GM18498 (cell line): Measurements from ENCODE around the gene MYZAP.
"Not testable (repeated sequence)": the region's sequence is repeated elsewhere in the genome, so short reads cannot be mapped to it uniquely, and the experiment has no call there.

Experiments
- ATAC-seq: cut with Tn5 transposase; IDR thresholded peaks from one replicate; pipeline ENCODE4 v1.9.1; 2021; ENCODE audit warnings: mild to moderate bottlenecking, moderate library complexity; ENCODE audit not compliant: unreplicated experiment

The MYZAP gene

DNA sequence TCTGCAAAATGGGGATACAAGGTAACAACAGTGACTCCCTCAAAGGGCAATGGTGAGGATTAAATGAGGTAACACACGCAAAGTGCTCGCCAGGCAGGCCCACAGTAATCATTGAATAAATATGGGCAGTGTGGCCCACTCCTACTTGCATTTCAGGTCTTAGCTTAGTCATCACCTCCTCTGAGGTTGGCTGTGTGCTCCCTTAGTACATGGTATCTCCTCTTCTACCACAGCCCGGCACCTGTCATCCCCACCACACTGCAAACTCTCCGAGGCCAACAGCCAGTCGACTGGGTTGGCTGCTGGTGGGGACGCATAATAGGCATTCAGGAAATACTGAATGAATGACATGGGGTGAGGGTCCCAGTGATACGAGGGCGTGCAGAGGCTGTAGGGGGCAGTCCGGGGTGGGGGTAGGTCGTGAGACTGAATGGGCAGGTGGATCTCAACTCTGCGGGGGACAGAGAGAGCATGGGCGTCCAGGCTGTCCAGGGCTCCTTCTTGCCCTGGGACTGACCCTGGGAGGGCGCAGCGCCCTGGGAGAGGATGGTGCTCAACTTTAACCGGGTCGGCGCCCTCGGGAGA lies 375 bp upstream of the MYZAP start:
- ATAC-seq: no peak

DNA sequence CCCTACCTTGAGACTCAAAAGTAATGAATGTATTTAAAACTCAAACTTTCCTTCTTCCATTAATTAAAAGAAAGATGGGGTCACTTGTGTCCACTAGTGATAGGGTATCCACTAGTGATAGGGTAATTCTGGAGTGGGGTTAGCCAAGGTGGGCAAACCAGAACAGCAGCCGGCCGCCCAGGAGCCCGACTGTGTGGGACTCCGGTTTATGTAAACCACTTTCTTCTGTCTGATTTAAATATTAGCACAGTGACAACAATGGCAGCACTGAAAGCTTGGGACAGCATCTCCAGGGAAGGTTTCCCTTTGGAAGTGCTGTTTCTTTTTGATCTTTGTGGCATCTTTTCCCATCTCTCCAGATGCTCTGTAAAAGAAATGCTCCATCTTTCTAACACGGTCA lies 722 bp downstream of the MYZAP start:
- ATAC-seq: no peak

DNA sequence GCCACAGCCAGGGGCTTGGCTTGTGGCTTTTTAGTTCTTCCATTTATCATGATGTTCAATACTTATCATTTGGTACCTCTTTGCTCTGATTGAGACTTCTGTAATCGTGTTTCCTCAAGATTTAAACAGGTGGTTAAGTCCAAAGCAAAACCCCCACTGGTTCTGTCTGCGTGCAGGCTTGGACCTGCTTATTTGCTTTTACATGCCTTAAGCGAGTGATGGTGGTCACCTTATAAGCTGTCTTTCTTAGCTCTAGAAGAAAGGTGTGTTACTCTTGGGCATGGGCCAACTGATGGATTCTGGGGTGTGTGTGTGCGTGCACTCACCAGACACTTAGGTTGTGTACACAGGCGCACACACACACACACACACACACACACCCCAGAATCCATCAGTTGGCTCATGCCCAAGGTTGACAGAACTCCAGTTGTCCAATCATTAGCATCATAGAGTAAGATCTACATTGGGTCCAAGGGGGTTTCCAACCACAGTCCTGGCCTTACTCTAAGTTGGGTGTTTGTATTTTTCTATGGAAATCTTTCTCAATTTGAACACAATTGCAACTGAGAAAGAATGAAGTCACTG lies 1.2 kb downstream of the MYZAP start:
- no peak for ATAC-seq

DNA sequence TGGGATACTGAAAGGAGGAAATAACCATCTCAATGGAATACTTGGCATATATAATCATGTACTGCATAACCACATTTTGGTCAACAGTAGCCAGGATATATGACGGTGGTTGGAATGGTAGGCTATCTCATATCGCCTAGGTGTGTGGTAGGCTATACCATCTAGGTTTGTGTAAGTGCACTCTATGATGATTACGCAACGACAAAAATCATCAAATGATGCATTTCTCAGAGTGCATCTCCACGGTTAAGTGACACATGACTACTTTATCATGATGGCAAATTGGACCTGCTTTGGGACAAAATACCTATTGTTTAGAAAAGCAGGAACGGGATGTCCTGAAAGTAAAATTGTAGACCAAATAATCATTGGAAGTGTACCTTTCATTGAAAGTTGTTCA lies 2.8 kb downstream of the MYZAP start:
- no peak for ATAC-seq

DNA sequence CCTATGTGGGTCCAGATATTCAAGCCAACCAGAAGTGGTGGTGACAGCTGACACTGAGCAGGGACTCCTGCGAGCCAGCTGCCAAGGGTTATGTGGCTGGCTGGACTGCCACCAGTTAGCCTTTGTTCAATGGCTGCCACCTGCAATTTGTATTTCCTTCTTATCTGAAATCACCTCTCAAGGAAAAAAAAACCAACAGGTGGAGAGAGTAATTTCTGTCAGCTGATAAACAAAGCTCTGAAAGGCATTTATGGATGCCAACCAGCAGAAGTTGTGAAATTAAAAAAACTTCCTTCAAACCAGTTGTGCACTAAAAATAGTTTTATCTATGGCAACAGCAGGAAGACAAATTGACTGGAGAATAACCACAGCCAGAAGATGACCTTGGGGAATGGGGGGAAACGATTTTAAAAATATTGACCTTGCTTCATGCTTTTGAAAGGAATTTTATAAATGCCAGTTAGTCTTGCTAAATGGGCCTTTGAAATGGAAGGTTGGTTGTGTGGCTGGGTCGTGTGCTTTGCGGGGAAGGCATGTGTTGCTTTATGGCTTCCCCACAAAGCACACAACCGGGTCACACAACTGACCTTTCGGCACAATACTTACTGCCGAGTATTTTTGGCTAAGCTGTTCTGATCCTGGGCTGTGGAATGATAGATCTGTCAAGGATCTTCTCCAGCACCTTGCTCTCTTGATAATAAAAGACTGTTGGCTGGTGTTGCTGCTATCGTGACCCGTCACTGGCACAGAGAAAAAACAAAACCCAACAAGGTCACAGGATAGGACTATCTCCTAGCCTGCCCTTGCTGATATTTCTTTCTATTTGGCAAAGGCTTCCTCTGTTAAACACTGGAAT lies 3.5 kb downstream of the MYZAP start:
- no peak for ATAC-seq

DNA sequence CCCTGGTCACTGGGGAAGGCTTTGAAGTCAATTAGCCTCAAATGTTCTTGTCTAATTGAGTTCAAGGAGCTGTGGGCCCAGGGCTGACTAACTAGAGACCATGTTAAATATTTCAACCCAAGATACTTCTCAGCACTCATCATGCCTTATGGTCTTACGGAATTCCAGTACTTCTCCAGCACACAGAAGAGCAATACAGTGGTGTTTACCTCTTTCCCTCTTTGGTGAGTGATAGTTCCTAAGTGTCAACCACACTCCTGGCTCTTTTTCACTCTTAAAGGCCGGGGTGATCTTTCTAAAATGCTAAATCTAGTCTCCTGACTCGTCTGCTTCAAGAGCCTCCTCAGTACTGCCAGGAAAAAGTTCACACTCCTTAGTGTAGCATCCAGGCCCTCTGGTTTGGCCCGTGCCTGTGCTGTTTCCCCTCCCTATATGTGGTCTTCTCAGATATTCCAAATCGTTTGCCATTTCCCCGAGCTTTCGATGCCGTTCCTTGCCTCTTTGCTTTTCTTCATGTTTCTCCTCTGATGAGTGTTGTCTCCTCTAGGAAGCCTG lies 4.7 kb downstream of the MYZAP start:
- ATAC-seq: no peak

DNA sequence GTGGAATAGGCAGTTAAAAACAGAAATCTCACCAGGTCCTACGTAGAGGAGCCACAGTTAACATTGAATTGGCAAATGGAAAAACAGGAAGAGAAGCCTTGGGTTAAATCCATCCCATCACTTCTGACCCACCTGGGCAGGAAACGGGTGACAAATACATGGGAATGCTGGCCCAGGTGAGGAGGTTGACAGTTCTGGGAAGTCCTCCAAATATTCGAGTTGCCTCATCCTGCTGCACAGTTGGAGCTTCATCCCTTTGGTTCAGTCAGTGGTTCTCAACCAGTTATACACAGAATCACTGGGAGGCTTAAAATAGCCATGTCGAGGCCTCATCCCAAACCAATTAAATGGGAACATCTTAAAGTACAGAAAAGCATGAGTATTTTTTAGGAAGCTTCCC lies 5.3 kb downstream of the MYZAP start:
- no peak for ATAC-seq

DNA sequence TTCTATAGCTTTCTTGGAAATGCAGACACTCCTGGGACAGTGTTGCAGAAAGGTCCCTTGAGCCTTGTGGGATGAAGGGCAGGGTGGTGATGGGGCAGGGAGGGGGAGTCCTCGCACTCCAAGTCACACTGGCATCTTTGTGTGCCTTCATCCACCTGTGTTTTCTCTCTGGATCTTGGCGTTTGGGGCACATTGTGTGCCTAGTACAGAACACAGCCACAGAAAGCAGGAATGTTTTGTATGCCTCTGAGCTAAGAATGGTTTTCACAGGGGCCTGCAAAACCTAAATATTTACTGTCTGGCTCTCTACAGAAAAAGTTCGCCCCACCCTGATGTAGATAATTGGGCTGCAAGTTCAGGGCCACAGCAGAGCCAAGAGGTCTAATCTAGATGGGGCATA lies 5.7 kb downstream of the MYZAP start:
- ATAC-seq: no peak

DNA sequence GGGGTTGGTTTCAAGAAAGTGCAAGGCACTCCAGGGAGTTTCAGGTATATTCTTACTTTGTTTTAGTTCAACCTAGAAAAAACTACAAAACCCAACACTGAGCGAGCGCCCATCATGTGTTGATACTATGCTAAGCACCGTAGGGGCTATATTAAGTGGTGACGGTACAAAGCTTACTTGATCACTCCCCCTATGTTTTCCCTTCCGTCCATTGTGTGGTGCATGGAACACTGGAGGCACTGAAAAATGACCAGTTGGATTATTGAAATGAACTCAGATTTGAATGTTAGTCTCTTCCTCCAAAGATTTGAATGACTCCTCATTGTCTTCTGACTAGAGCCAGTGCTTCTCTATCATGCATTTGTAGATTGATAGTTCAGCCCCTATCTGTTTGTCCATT lies 6.6 kb downstream of the MYZAP start:
- no peak for ATAC-seq

DNA sequence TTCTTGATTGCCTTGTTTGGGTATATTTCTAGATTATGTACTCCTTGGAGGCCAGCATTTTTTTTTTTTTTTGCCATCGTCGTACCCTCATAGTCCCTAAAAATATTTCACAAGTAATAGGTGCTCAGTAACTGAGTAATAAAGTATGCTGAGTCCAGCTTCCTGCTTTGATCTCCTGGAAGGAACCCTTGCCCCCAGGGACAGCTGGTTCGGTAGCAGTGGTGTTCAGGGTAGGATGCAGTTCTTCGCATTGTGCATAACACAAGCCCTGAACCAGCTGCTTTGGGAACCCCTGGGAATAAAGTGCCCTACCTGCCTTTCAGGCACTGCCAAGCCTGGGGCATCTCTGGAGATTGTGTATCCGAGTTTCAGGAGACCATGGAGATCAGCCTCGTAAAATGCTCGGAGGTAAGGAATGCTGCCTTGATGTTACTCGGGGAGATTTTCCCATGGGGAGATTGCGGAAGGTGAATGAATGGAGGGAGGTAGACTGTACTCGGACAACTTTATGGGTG lies 7.6 kb downstream of the MYZAP start:
- ATAC-seq: no peak

DNA sequence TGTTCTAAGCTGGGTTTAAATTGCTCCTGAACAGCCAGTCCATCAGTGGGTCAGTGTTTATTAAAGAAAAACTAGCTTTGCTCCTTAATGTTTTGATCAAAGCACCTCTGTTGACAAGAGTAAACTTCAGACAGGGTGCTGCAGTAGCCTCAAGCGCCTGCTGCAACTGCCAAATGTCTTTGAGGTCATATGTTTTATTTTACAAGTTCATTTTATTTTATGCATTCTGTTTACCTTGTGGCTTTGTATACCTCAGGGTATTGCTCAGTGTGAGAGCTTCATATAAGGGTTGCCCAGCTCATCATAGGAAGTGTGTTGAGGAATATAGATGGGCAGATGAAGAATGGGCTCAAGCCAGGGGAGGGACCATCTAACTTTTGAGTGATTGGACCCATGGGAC lies 8.5 kb downstream of the MYZAP start:
- no peak for ATAC-seq

DNA sequence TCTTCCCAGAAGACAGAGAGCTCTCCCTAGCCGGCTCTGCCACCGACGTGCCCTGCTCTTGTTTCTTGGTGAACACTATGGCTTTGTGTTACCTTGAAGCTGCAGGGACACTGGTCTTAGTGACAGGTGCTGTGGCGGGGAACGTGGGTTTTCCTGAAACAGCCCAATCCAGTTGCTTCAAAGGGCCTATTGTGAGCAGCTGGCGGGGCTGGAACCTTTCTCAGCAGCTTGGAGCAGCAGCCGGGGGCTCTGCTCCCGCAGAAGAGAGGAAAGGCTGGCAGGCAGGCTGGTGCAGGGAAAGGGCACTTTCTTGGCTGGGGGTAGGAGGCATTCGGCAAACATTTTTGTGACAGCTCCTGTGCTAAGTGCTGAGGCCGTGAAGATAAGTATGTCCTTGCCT lies 12.8 kb downstream of the MYZAP start:
- no peak for ATAC-seq

DNA sequence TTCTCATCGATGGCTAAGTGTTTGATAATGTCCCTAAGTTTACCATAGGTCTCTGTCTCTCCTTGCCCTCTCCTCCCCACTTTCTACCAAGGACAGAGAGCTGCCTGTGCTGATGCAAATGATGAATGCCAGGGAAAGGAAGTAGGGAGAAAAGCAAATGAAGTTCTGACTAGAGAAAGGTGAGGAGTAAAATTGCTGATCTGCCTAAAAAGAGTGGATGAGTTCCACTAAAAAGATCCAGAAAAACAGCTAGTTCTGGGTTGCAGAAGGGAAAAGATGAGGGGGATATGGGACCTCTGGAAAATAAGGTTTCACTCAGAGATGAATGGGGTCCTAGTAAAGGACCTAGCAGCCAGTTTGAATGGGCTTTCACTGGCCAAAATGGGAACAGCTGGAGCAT lies 13.8 kb downstream of the MYZAP start:
- ATAC-seq: no peak

DNA sequence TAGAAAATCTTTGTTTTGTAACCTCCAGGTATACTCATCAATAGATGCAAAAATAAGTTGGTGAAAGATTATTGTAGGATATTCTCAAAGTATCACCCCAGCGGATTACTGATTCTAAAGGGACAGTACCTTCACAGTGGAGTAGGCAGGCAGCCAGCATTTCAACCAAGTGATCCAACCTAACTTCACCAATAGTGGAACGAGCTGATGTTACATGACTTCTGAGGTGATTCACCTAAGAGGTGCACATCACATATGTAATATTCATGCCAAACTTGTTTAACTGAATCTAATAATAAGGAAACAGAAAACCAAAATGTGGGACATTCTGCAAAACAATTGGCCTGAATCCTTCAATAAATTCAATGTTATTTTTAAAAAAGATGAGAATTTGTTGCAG lies 14.3 kb downstream of the MYZAP start:
- ATAC-seq: no peak

DNA sequence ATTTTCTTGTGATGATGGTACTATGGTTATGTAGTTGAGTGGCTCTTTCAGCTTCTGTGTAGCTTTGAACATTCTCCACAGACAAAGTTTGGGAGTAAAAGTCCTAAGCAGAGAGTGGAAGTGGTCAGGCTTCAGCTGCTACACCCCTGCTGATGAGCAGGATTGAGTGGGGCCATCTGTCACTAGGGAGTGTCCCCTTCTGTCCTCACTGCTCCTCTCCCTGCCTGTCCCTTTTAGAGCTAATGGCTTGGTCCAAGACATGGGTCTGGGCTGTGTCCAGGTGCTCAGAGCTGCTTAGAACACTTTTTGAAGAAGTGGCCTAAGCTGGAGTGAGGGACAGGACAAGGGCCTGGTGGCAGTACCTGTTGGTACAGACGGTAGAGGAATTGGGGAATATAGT lies 15.1 kb downstream of the MYZAP start:
- no peak for ATAC-seq

DNA sequence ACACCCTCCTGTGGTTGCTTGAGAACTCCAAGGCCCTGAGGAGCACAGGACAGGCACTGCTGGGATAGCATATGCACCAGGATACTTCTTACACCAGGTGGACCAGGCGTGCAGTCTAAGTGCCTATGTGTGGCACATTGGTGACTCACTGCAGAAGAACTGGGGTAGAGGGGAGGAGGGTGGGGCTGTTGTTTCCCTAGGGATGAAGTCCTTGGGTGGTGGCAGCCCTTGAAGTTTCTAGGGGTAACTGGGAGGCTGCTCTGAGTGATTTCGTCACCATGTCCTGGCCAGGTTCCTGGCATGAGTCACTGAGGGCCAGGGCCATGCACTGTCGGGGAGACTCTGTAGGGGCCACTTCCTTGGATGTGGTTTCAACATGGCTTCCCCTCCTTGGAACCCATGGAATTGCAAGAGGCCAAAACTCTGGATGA lies 15.9 kb downstream of the MYZAP start:
- no peak for ATAC-seq

DNA sequence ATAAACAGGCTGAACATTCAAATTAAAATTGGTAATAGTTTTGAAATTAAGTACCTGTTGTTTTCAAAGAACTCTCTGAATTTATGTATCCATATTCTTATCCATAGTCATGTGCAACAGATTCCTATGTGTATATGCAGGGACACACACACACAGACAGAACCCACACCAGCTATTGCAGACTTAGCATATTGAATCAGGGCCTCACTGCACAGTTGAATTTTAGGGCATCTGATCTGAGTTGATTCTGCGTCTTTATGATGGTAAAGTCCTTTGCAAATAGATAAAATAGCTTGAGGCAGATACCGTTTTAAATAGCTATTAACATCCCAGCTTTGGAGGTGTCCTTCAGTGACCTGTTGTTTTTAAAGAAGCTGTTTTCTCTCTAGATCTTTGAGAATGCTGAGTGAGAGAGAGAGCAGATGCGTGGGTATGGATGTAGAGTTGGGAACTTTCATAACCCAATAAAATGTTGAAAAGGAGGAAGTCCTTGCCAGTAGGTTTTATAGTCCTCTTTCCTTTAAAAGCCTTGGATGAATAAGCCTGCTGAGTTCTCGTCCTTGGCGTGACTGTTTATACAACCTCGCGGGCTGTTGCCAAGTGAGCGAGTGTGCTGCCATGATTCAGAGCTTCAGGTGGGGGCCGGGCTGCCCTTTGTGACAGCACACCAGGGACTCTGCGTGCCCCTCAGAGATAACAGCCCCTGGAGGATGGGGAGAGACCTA lies 18.3 kb downstream of the MYZAP start:
- no peak for ATAC-seq

DNA sequence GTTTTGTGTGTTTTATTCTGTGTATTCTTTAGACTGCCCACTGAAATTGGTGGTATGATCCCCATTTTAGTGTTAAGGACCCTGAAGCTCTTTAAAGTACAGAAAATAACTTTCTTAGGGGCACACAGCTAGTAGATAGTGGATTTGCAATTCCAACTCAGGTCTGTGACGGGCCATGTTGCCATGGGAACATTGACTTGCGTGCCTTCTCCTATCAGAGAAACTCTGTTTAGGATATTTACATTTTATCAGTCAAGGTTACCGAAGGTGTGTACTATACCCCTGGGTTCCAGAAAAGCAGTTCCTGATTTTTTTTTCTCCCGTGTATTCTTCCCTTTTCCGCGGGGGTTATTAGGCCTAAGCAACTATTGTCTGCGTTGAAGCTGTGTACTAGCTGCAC lies 19.4 kb downstream of the MYZAP start:
- no peak for ATAC-seq

DNA sequence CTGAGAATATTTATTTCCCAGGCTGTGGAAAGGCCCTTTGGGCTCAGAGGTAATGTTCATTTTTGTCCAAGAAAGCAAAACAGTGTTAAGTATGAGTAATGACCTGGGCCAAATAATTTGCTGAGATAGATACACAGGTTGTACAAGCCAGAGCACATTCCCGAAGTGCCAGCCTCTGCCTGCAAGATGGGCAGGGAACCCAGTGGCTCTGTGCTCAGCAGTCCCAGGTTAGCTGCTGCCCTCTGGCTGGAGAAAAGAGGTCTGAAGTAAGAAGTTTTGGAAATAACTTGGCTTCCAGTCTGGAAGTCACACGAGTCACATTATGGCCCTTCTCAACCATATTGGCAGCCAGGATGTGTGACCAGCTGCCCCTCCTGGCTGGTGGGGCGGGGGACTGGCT lies 20.2 kb downstream of the MYZAP start:
- no peak for ATAC-seq

DNA sequence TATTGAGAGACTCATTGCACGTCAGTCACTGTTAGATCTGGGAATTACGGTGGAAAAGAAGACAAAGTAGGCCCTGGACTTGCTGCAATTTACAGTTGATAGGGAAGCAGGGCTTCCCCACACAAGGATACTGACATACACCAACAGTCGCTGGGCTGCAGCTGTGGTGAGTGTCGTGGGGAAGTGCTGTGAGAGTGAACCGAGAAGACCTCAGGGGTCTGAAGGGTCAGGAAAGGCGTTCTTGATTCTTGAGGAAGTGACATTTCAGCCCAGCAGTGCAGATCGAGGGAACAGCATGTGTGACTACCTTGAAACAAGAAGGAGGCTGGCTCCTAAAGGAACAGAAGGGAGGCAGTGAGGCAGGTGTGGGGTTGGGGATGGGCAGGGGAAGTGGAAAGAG lies 22.5 kb downstream of the MYZAP start:
- ATAC-seq: no peak

DNA sequence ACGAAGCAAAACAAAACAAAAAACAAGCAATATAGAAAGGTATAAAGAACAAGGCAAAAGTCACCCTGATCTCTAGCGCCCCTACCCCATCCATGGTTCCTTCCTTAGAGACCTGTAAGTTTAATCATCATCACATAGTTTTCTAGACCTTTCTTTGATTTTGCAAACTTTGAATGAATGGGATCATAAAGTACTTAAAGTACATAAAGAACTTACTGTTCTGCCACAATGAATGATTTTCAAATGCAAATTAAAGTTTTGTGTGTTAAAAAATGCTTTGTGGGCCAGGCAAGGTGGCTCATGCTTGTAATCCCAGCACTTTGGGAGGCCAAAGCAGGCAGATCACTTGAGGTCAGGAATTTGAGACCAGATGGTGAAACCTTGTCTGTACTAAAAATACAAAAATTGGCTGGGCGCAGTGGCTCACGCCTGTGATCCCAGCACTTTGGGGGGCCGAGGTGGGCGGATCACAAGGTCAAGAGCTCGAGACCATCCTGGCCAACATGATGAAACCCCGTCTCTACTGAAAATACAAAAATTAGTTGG lies 24.3 kb downstream of the MYZAP start:
- not testable (repeated sequence) for ATAC-seq
